ENCODE results near the gene TRPM4. TPM values are rescaled to one million over a fixed set of nuclear protein-coding genes. Genes with fewer than 3 reads are reported as not detected.

The TRPM4 gene
- total and polyA plus RNA-seq, 9 donors = 13.1 to 52.5 (median 33.8) TPM

DNA sequence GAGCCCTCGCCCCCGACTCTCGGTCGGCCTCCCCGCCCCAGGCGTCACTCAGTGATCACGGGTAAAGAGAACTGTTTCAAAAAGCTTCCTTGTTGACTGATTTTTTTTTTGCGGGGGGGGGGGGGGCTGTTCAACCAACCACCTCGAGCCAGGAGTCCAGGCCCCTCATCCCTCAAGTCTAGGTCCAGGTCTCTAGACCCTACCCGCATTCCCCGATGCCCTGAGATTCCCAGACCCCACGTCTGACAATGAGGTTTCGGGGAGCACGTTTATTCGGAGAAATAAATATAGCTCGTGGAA, 6.7 kb upstream of the TRPM4 start:
- 19% methylated on average over 3 of the region's 16 CpGs for WGBS (ENCODE audit: insufficient coverage)
- Histone ChIP-seq H3K36me3 (ENCODE audit: control insufficient read depth, insufficient read depth, low read length) (peaks cover 3% of the 10 kb centered on the region), H3K9me3 (replicated peaks; ENCODE audit: control insufficient read depth, low read depth, low read length) (no peaks in the 10 kb centered on the region), H3K4me3 (ENCODE audit: low read length) (peak overlapping the region; percentile 95), H3K4me1 (ENCODE audit: control insufficient read depth, insufficient read depth, low read length) (peaks cover 67% of the 10 kb centered on the region), H3K27ac (ENCODE audit: low read length) (peak overlapping the region; percentile 91), H3K27me3 (ENCODE audit: control insufficient read depth, insufficient read depth, low read length) (no peaks in the 10 kb centered on the region)
- DNase-seq = no peak

DNA sequence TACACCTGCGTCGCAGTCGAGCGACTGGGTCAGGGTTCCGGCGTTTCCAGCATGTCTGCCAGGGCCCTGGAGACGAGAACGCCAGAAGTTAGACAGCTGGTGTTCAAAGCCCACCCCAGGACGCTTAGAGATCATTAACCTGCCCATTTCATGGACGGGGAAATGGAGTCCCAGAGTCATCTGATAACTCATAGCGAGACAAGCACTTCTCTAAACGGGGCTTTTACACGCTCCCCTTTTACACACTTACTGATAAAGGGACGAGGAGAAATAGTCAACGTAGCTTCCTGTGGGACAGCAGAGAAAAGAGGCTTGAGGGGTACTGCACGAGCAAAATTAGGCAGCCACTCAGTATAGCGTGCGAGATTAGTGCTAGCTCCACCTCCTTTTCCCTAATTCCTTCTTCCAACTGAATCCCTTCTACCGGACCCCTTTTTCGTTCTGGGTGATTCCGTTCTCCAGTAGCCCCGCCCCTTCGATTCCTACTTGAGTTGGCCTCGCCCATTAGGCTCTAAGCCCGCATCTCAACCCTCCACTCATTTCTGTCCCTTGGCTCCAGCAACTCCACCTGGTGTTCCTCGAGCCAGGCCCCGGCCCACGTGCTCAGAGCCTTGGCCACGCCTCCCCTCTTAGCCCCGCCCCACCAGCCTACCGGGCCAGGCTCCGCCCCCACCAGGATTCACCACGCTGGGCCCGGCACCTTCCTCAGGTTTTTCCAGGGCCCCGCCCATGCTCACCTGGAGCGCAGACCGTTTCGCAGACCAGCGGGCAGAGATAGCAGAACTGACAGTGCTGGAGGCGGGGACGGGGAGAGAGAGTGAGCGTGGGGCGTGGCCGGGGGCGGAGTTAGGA, 6.1 kb upstream of the TRPM4 start:
- no peaks in the 10 kb centered on the region for H3K27me3 ChIP-seq (ENCODE audit: control insufficient read depth, insufficient read depth, low read length)
- H3K27ac ChIP-seq (ENCODE audit: low read length) = peak overlapping the region; percentile 91
- H3K4me1 ChIP-seq (ENCODE audit: control insufficient read depth, insufficient read depth, low read length) = peaks cover 67% of the 10 kb centered on the region
- H3K9me3 ChIP-seq (replicated peaks; ENCODE audit: control insufficient read depth, low read depth, low read length) = no peaks in the 10 kb centered on the region
- WGBS (ENCODE audit: insufficient coverage) = 4% methylated on average over 36 of the region's 45 CpGs
- DNase-seq = peak; percentile 84
- H3K4me3 ChIP-seq (ENCODE audit: low read length) = peak overlapping the region; percentile 95
- peaks cover 3% of the 10 kb centered on the region for H3K36me3 ChIP-seq (ENCODE audit: control insufficient read depth, insufficient read depth, low read length)

DNA sequence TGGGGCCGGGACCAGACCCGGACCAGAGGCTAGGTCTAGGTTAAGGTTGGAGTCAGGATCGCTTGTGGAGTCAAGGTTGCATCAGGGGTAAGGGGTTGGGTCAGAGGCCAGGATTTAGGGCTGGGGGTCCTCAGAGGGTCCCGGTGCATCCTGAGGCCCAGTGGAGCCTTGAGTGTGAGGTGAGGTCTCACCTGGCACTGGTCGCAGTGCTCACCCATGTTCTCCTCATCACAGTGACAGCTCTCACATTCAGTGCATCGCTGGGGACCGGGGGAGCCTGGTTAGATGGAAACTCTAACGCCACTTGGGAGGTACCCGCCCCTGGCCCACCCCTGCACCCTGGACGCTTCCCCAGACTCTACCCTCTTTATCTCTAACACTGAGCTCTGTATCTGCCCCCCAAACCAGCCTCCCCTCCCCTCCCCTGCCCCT, 5.5 kb upstream of the TRPM4 start:
- Histone ChIP-seq H3K27me3 (ENCODE audit: control insufficient read depth, insufficient read depth, low read length) (no peaks in the 10 kb centered on the region), H3K9me3 (replicated peaks; ENCODE audit: control insufficient read depth, low read depth, low read length) (no peaks in the 10 kb centered on the region), H3K27ac (ENCODE audit: low read length) (peak overlapping the region; percentile 91), H3K4me1 (ENCODE audit: control insufficient read depth, insufficient read depth, low read length) (peaks cover 70% of the 10 kb centered on the region), H3K36me3 (ENCODE audit: control insufficient read depth, insufficient read depth, low read length) (peaks cover 3% of the 10 kb centered on the region), H3K4me3 (ENCODE audit: low read length) (peak overlapping the region; percentile 38)
- no peak for DNase-seq
- 21% methylated on average over 8 of the region's 10 CpGs for WGBS (ENCODE audit: insufficient coverage)

DNA sequence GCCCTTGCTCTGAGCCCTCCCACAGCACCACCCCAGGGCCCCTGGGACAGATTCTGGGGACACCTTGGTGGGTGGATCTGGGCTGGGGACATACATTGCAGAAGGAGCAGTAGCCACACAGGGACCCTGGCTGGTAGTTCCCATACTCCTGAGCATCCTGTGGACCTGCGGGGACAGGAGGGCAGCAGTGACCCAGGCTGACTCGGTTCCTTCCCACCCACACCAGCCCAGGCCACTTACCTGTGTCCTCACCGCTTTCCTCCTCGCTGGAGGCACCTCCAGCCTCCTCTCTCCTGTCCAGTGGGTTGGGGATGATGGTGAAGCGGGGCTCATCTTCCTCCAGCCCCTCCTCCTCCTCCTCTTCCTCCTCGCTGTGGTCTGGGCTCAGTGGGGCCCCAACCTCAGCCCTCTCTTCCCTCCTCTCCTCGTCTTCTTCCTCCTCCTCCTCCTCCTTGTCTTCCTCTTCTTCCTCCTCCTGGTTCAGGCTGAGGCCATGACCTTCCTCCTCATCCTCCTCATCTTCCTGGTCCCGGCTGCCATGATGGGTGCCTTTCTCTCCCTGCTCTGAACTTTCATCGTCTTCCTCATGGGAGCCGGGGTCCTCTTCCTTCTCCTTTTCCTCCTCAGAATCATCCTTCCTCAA, 4.3 kb upstream of the TRPM4 start:
- H3K4me3 ChIP-seq (ENCODE audit: low read length) = peak overlapping the region; percentile 45
- no peaks in the 10 kb centered on the region for H3K9me3 ChIP-seq (replicated peaks; ENCODE audit: control insufficient read depth, low read depth, low read length)
- peak overlapping the region; percentile 35 for H3K27ac ChIP-seq (ENCODE audit: low read length)
- peaks cover 3% of the 10 kb centered on the region for H3K36me3 ChIP-seq (ENCODE audit: control insufficient read depth, insufficient read depth, low read length)
- 86% methylated on average over 4 of the region's 10 CpGs for WGBS (ENCODE audit: insufficient coverage)
- peaks cover 71% of the 10 kb centered on the region for H3K4me1 ChIP-seq (ENCODE audit: control insufficient read depth, insufficient read depth, low read length)
- no peaks in the 10 kb centered on the region for H3K27me3 ChIP-seq (ENCODE audit: control insufficient read depth, insufficient read depth, low read length)
- no peak for DNase-seq

DNA sequence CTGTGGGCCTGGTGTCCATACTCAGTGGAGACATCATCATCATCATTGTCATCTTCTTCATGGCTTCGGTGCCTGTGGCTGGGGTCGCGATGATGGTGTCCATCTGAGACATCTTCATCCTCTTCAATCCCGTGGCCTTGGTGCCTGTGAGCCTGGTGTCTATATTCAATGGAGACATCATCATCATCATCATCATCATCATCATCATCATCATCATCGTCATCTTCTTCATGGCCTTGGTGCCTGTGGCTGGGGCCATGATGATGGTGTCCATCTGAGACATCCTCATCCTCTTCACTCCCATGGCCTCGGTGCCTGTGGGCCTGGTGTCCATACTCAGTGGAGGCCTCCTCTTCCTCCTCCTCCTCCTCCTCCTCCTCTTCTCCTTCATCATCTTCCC, 3.3 kb upstream of the TRPM4 start:
- Histone ChIP-seq H3K9me3 (replicated peaks; ENCODE audit: control insufficient read depth, low read depth, low read length) (no peaks in the 10 kb centered on the region), H3K27ac (ENCODE audit: low read length) (peak overlapping the region; percentile 99), H3K27me3 (ENCODE audit: control insufficient read depth, insufficient read depth, low read length) (no peaks in the 10 kb centered on the region), H3K36me3 (ENCODE audit: control insufficient read depth, insufficient read depth, low read length) (peaks cover 3% of the 10 kb centered on the region), H3K4me1 (ENCODE audit: control insufficient read depth, insufficient read depth, low read length) (peaks cover 67% of the 10 kb centered on the region), H3K4me3 (ENCODE audit: low read length) (peak overlapping the region; percentile 45)
- WGBS (ENCODE audit: insufficient coverage) = 100% methylated on average over 3 of the region's 6 CpGs
- DNase-seq = no peak

DNA sequence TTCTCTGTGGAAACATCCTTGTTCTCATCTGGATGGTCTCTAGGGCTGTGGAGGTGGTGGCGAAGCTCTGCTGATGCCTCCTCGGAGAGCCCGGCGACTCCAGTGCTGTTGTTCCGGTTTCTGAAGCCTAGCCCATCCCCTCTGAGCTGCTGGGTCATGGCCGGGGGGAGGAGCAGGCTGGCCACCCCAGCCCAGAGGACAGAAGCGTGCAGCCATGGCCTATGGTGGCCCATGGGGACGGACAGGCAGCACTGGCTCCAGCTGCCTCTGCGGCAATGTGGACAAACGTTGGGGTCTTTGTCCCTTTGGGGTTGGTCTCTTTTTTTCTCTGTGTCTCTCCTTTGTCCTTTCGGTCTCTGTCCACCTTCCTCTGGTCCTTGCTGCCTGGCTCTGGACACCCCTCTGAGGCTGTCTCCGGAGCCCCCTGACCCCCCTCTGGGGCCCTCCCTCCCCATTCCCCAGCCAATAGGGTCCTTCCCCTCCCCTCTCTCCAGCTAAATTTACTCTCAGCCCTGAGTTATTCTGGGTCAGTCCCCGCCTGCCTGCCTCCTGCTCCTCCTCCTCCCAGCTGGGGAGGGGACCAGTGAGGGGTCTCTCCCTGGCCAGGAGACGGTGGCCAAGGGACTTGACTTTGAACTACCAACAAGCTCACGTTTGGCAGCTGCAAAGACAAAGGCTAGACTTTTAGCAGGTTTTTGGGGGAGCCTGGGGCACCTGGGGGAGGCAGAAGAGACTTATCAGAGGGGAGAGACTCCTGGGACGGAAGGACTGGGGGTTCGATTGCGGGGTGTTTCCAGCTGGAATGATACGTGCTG, 2.4 kb upstream of the TRPM4 start, which contains the start of gene HRC:
HRC (minus strand) TSS at position 392 of the 815 bp plus-strand sequence; CDS start at position 233, 159 bp downstream.
- Histone ChIP-seq H3K4me1 (ENCODE audit: control insufficient read depth, insufficient read depth, low read length) (peaks cover 59% of the 10 kb centered on the region), H3K36me3 (ENCODE audit: control insufficient read depth, insufficient read depth, low read length) (peaks cover 3% of the 10 kb centered on the region), H3K27me3 (ENCODE audit: control insufficient read depth, insufficient read depth, low read length) (no peaks in the 10 kb centered on the region), H3K27ac (ENCODE audit: low read length) (peak within 1 kb of the TSS; percentile 99), H3K9me3 (replicated peaks; ENCODE audit: control insufficient read depth, low read depth, low read length) (no peaks in the 10 kb centered on the region), H3K4me3 (ENCODE audit: low read length) (peak within 1 kb of the TSS; percentile 45)
- 17% methylated on average over 18 of the region's 19 CpGs for WGBS (ENCODE audit: insufficient coverage)
- peak; percentile 84 for DNase-seq

DNA sequence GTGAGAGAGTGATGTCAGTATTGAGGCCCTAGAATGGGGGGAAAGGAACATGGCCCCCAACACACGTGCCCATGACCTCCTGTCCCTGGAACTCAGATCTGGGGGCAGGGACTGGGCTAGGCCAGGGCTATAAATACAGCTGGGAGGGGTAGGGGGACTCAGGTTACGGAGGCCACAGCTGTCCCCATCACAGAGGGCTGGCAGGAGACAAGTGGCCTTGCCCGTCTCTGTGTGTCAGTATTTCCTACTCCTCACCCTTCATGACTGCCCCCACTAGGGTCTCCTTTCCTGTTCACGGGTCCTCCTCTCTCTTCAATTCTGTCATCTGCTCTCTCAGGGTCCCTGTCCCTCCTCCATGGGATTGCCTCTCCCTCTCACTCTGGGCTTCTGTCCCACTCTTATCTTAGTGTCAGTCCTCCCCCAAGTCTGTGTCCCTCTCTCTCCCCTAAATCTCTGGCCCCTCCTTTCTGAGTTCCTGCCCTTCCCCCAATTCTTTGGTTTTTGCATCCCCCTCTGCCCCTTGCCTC, 1.7 kb upstream of the TRPM4 start:
- H3K4me1 ChIP-seq (ENCODE audit: control insufficient read depth, insufficient read depth, low read length) = peaks cover 56% of the 10 kb centered on the region
- no peaks in the 10 kb centered on the region for H3K27me3 ChIP-seq (ENCODE audit: control insufficient read depth, insufficient read depth, low read length)
- H3K4me3 ChIP-seq (ENCODE audit: low read length) = peak overlapping the region; percentile 31
- DNase-seq = peak; percentile 90
- no peaks in the 10 kb centered on the region for H3K9me3 ChIP-seq (replicated peaks; ENCODE audit: control insufficient read depth, low read depth, low read length)
- H3K27ac ChIP-seq (ENCODE audit: low read length) = peak overlapping the region; percentile 99
- peaks cover 3% of the 10 kb centered on the region for H3K36me3 ChIP-seq (ENCODE audit: control insufficient read depth, insufficient read depth, low read length)
- WGBS (ENCODE audit: insufficient coverage) = 15% methylated on average over 2 of the region's 4 CpGs

DNA sequence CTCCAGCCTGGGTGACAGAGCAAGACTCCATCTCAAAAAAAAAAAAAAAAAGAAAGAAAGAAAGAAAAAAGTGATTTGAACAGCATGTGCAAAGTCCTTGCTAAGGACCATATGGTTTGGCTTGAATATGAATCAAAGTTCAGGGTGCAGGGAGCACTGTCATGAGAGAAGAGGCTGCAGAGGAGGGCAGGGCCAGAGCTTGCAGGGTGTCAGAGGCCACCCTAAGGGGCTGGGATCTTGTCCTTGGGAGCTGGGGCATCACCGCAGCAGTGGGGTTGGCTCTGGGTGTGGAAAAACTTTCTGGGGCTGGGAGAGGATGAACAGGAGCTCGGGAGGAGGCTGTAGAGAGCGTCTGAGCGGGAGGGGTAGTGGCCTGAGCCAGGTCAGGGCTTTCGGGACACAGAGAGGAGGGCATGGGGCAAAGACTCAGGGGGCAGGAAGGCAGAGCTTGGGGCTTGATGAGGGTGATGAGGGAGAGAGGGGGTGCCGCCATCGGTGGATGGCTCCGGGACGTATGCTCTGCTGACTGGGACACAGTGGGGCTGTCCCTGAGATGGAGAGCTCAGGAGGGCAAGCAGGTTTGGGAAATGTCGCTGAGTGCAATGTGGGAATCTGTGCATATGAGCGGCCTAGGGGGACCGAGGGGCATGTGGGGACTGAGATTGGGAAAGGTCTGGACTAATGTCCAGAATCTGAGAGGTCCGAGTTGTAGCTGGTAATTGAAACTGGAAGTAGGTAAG, 3.0 kb downstream of the TRPM4 start:
- H3K4me1 ChIP-seq (ENCODE audit: control insufficient read depth, insufficient read depth, low read length) = peaks cover 31% of the 10 kb centered on the region
- peaks cover 3% of the 10 kb centered on the region for H3K27me3 ChIP-seq (ENCODE audit: control insufficient read depth, insufficient read depth, low read length)
- no peaks in the 10 kb centered on the region for H3K36me3 ChIP-seq (ENCODE audit: control insufficient read depth, insufficient read depth, low read length)
- WGBS (ENCODE audit: insufficient coverage) = 73% methylated on average over 13 of the region's 13 CpGs
- no peaks in the 10 kb centered on the region for H3K9me3 ChIP-seq (replicated peaks; ENCODE audit: control insufficient read depth, low read depth, low read length)
- DNase-seq = no peak
- H3K27ac ChIP-seq (ENCODE audit: low read length) = no peak overlapping the region
- no peak overlapping the region for H3K4me3 ChIP-seq (ENCODE audit: low read length)

DNA sequence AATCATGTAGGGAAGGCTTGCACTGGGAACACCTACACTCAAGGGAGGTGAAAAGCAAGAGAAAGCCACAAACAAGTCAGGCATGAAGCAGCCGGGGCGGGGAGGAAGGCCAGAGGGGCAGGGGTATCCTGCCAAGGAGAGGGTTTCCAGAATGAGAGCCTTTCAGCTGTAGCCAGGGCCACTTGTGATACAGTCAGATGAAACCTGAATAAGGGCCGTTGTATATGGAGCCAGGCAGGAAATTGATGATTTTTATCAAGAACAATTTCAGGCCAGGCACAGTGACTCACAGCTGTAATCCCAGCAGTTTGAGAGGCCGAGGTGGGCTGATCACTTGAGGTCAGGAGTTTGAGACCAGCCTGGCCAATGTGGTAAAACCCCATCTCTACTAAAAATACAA, 4.4 kb downstream of the TRPM4 start:
- Histone ChIP-seq H3K36me3 (ENCODE audit: control insufficient read depth, insufficient read depth, low read length) (no peaks in the 10 kb centered on the region), H3K4me1 (ENCODE audit: control insufficient read depth, insufficient read depth, low read length) (peaks cover 27% of the 10 kb centered on the region), H3K27ac (ENCODE audit: low read length) (peak overlapping the region; percentile 7), H3K4me3 (ENCODE audit: low read length) (no peak overlapping the region), H3K9me3 (replicated peaks; ENCODE audit: control insufficient read depth, low read depth, low read length) (no peaks in the 10 kb centered on the region), H3K27me3 (ENCODE audit: control insufficient read depth, insufficient read depth, low read length) (peaks cover 4% of the 10 kb centered on the region)
- DNase-seq = no peak
- WGBS (ENCODE audit: insufficient coverage) = 63% methylated on average over 4 of the region's 4 CpGs
